K562 (cell line): ENCODE results near the gene PIKFYVE. TPM values are rescaled to one million over a fixed set of nuclear protein-coding genes. Genes with fewer than 3 reads are reported as not detected.

ENCODE experiments used
- ADNP ChIP-seq: fragments of 200-800 bp; sonication (Bioruptor generic); IDR thresholded peaks from 2 replicates; pipeline ENCODE4 v1.6.1; 2016; ENCODE audit warnings: missing genetic modification characterization, missing compliant biosample characterization
- BHLHE40 ChIP-seq: IDR thresholded peaks from 2 replicates; pipeline ENCODE4 v1.6.1; 2011; ENCODE audit warnings: low read length, improper control_type of control experiment
- CREM ChIP-seq: IDR thresholded peaks from 2 replicates; pipeline ENCODE4 v1.6.1; 2014; ENCODE audit warnings: antibody characterized with exemption, low read depth
- JUND ChIP-seq, 2 experiments: IDR thresholded peaks; 2 replicates in 1 of 2; 3 replicates in 1 of 2; pipeline ENCODE4 v1.6.1; 2011; ENCODE audit warnings: borderline replicate concordance in 2 of 2, low read depth in 2 of 2, low read length in 2 of 2, improper control_type of control experiment in 1 of 2, missing biosample characterization in 1 of 2, missing genetic modification characterization in 1 of 2, missing genetic modification reagents in 1 of 2
- KDM1A ChIP-seq, 2 experiments: fragments of 450-650 bp; IDR thresholded peaks; 2 replicates each; pipeline ENCODE4 v1.6.1; 2016; ENCODE audit warnings: mild to moderate bottlenecking in 2 of 2
- MTA2 ChIP-seq: fragments of 450-650 bp; IDR thresholded peaks from 2 replicates; pipeline ENCODE4 v1.6.1; 2016; ENCODE audit warnings: low read depth
- PBX2 ChIP-seq, 2 experiments: IDR thresholded peaks in 1 of 2; conservative IDR thresholded peaks in 1 of 2; 2 replicates each; pipeline ENCODE4 v1.6.1; 2016; ENCODE audit warnings: low read depth in 2 of 2, mild to moderate bottlenecking in 1 of 2, missing compliant biosample characterization in 1 of 2, missing genetic modification characterization in 1 of 2, moderate library complexity in 1 of 2
- RFX1 ChIP-seq: fragments of 450-650 bp; IDR thresholded peaks from 2 replicates; pipeline ENCODE4 v1.6.1; 2016; ENCODE audit warnings: mild to moderate bottlenecking, moderate library complexity
- SMAD4 ChIP-seq: fragments of 250-450 bp; sonication (Bioruptor Pico); conservative IDR thresholded peaks from 2 replicates; pipeline ENCODE4 v1.8.0; 2021; ENCODE audit warnings: inconsistent platforms, mild to moderate bottlenecking, moderate library complexity
- SMARCE1 ChIP-seq: fragments of 450-650 bp; IDR thresholded peaks from 2 replicates; pipeline ENCODE4 v1.7.1; 2016; ENCODE audit warnings: mild to moderate bottlenecking
- TAL1 ChIP-seq: fragments of 450-650 bp; IDR thresholded peaks from 2 replicates; pipeline ENCODE4 v1.6.1; 2016; ENCODE audit warnings: mild to moderate bottlenecking
- TCF3 ChIP-seq: sonication (generic); formaldehyde crosslinking; IDR thresholded peaks from 2 replicates; pipeline ENCODE4 v1.4.0; 2020; ENCODE audit warnings: mild to moderate bottlenecking, missing genetic modification reagents
- ZBTB11 ChIP-seq, 3 experiments: fragments of 200-800 bp in 1 of 3; fragments of 250-450 bp in 1 of 3; fragments of 450-650 bp in 1 of 3; sonication (Bioruptor Pico) in 1 of 3; sonication (Bioruptor generic) in 1 of 3; formaldehyde crosslinking in 1 of 3; IDR thresholded peaks; 2 replicates each; pipeline versions ENCODE4 v1.6.1 to v1.8.0; 2016 to 2022; ENCODE audit warnings: mild to moderate bottlenecking in 2 of 3, missing genetic modification characterization in 2 of 3, missing compliant biosample characterization in 1 of 3, moderate library complexity in 1 of 3
- ZC3H4 ChIP-seq: sonication (generic); formaldehyde crosslinking; IDR thresholded peaks from 2 replicates; pipeline ENCODE4 v1.9.0; 2021; ENCODE audit warnings: missing genetic modification reagents, borderline replicate concordance
- polyA plus RNA-seq, 8 experiments: library from polyadenylated mRNA; depleted of rRNA in 4 of 8; stranded (reverse) in 5 of 8; unstranded in 3 of 8; fragments of >200 nt; fragmentation: Nextera tagmentation in 2 of 8; fragmentation: Illumina TruSeq in 1 of 8; extraction: Ambion mirVana in 2 of 8; extraction: Trizol in 1 of 8; gene quantifications; 2 replicates each; pipeline versions ENCODE4 v1.2.1 to v1.2.3, GENCODE V29; 2011 to 2014; ENCODE audit warnings: inconsistent platforms in 1 of 8, missing spikeins in 1 of 8
- total RNA-seq, 7 experiments: library from RNA; depleted of rRNA in 6 of 7; stranded (reverse); fragments of >200 nt in 6 of 7; fragmentation: Illumina TruSeq in 2 of 7; extraction: Trizol in 2 of 7; gene quantifications; 2 replicates each; pipeline versions ENCODE4 v1.2.1 to v1.2.3, GENCODE V29; 2011 to 2021; ENCODE audit warnings: low replicate concordance in 1 of 7

Gene PIKFYVE
- total and polyA plus RNA-seq, 9 of the 15 experiments (the other 6 are each of a cell fraction or from before 2014, with no cell fraction given): 3.6 to 25.6 (median 16.7) TPM

GRCh38 chr2:208370881-208371633 lies 105.0 kb downstream of the PIKFYVE start (continued):
- no peak for TF ChIP-seq ZBTB11 (CRISPR knock-in tag; IDR thresholded peaks at IDR 0.05)
- peak; percentile 70 for TF ChIP-seq MTA2
- 0 out of 2 replicates have a peak, but pooled peaks have one; percentile 54 for TF ChIP-seq ADNP (tag)
- peak; percentile 57; the same call in 1 of the 2 replicates for TF ChIP-seq SMARCE1
- 0 out of 2 replicates have a peak, but pooled peaks have one; percentile 6 for TF ChIP-seq CREM
- TF ChIP-seq TCF3 (CRISPR knock-in tag): peak; percentile 91
- peak in 1 of 2 experiments; percentile 70; a peak in 2 of 4 replicates for TF ChIP-seq KDM1A (IDR thresholded peaks at IDR 0.05)
- TF ChIP-seq RFX1: peak; percentile 37; the same call in 1 of the 2 replicates
- TF ChIP-seq TAL1: peak; percentile 84
- TF ChIP-seq JUND (IDR thresholded peaks at IDR 0.05; ENCODE audit: borderline replicate concordance, low read depth, low read length): 0 out of 2 replicates have a peak, but pooled peaks have one; percentile 2
- TF ChIP-seq JUND (tag; IDR thresholded peaks at IDR 0.05; ENCODE audit: borderline replicate concordance, low read depth, low read length): peak; percentile 19; the same call in 1 of the 3 replicates
- TF ChIP-seq PBX2 (CRISPR knock-in tag; IDR thresholded peaks at IDR 0.05; ENCODE audit: low read depth): no peak
- TF ChIP-seq PBX2 (tag; conservative IDR thresholded peaks at IDR 0.05; ENCODE audit: low read depth): peak; percentile 69
- TF ChIP-seq BHLHE40: peak; percentile 73
- no peak for TF ChIP-seq ZC3H4 (CRISPR knock-in tag)
- 0 out of 2 replicates have a peak, but pooled peaks have one; percentile 33 for TF ChIP-seq SMAD4 (CRISPR knock-in tag)
